ENCODE results near the gene INF2.
"Not testable (repeated sequence)": the region's sequence is repeated elsewhere in the genome, so short reads cannot be mapped to it uniquely, and the experiment has no call there.

INF2 gene

GRCh38 chr14:104739546-104740516, 50.4 kb downstream of the INF2 start:
- no peak for DNase-seq

- no peak for DNase-seq
Observed at GRCh38 chr14:104741108-104741802, 51.8 kb downstream of the INF2 start.

- DNase-seq = no peak
Observed at GRCh38 chr14:104741803-104742251, 52.4 kb downstream of the INF2 start.

GRCh38 chr14:104742586-104743455, 53.4 kb downstream of the INF2 start:
- DNase-seq = no peak

GRCh38 chr14:104743461-104744380, 54.3 kb downstream of the INF2 start:
- DNase-seq = no peak

GRCh38 chr14:104744484-104744883, 55.1 kb downstream of the INF2 start:
- DNase-seq = no peak

- no peak for DNase-seq
Observed at GRCh38 chr14:104745431-104745830, 56.0 kb downstream of the INF2 start.

- DNase-seq = peak in 1 of 2 donors; percentile 35
Observed at GRCh38 chr14:104746071-104746545, 56.7 kb downstream of the INF2 start.

GRCh38 chr14:104746934-104747481, 57.6 kb downstream of the INF2 start:
- no peak for DNase-seq

GRCh38 chr14:104747876-104748275, 58.5 kb downstream of the INF2 start:
- DNase-seq = no peak

- DNase-seq = no peak
Observed at GRCh38 chr14:104749111-104749649, 59.8 kb downstream of the INF2 start.

GRCh38 chr14:104750056-104750752, 60.8 kb downstream of the INF2 start:
- DNase-seq = no peak

GRCh38 chr14:104750753-104751057, 61.3 kb downstream of the INF2 start:
- DNase-seq = not testable (repeated sequence)

- no peak for DNase-seq
Observed at GRCh38 chr14:104751539-104752422, 62.4 kb downstream of the INF2 start.

- no peak for DNase-seq
Observed at GRCh38 chr14:104752423-104752734, 63.0 kb downstream of the INF2 start.

- peak; percentile 99 to 100 for DNase-seq
Observed at GRCh38 chr14:104752735-104753527, 63.5 kb downstream of the INF2 start, which contains the start of gene SIVA1. SIVA1 (plus strand) TSS chr14:104753147; CDS start chr14:104753202, 55 bp downstream.

GRCh38 chr14:104753528-104754212, 64.3 kb downstream of the INF2 start:
- DNase-seq = no peak

Measured in activated CD4-positive, alpha-beta T cell treated with anti-CD3 and anti-CD28 coated beads for 4 hours (primary cell).